HuH-7.5 (cell line): Measurements from ENCODE around the gene FANCC.

Source experiments
- DNase-seq: peaks from one replicate; pipeline ENCODE4 v3.0.0; 2011; ENCODE audit warnings: low spot score

Gene FANCC

DNA sequence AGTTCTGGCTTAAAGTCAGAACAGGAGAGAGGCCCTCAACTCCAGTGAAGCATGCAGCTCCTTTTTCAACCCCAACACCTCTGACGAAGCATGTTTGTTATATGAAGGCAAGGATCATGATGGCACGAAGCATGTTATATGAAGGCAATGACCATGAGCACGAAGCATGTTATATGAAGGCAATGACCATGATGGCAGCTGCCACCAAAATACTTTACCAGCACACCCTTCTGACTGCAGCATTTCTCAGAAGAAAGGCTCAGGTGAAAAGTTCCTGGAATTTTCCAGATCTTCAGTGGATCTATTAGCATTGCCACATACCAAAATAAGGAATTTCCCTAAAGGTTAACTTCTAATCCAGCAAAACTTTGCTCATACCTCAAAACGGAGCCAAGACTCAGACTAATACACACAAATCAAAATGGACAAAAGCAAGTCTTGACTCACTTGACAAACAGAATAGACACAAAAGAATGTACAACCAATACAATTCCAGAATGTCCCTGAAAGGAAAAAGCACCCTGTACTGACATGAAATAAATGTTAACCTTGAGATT, 217.4 kb downstream of the FANCC start:
- DNase-seq, result no peak

- no peak for DNase-seq
Observed at GRCh38 chr9:95099321-95100070, 218.0 kb downstream of the FANCC start.

DNA sequence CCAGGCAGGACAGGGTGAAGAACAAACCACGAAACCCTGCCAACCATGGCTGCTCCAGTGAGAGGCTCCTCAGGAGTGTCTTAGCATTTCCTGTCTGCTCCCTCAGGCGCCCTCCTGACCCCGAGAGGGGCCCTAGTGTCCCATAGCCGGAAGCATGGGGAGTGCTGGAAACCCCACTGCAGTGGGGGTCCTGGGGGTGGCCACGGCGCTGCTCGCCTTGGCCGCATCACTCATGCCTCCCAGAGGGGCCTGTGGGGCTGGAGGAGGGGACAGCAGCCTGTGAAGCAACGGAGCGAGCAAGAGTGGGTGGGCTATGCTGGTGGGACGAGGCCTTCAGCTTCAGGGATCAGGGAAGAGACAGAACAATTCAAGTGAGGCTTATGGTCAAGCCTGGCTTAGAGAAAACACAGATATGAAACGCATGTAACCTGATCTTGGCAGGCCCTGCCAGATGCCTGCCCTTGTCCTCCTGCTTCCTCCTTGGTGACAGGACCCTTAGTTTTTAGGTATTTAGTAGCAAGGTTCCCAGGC, 219.1 kb downstream of the FANCC start:
- DNase-seq, result no peak

- no peak for DNase-seq
Observed at GRCh38 chr9:95097279-95097678, 220.2 kb downstream of the FANCC start.

GRCh38 chr9:95096807-95097206, 220.7 kb downstream of the FANCC start:
- no peak for DNase-seq

- no peak for DNase-seq
Observed at GRCh38 chr9:95096381-95096780, 221.1 kb downstream of the FANCC start.

DNA sequence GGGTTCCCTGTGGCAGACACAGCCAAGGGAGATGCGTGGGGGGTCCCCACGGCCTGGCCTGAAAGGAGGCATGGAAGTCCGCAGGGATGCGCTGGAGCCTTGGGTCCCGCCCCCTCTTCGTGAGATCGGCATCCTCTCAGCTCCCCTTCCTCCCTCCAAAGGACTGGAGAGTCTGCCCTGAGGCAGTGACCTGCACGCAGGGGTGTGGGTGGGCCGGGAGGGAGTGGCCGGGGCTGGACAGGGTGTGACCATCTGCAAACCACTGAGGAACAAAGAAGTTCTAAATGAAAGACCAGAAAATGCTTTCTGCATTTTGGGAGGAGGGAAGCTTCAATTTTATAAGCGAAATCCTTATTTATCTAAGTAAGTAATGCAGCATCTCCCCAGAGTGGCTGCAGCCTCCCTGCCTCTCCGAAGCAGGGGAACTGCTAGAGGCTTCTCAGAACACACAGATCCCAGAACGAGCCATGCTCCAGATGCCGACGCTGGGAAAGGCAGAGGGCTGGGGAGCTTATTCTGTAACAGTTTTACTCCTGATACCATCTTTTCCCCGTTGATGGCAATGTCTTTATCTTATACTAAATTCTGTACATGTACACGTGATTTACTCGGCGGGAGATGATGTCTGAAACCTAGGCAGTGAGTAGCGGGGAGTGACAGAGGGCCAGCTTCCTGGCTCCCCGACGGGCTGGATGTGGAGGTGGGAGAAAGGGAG, 221.7 kb downstream of the FANCC start:
- no peak for DNase-seq

DNA sequence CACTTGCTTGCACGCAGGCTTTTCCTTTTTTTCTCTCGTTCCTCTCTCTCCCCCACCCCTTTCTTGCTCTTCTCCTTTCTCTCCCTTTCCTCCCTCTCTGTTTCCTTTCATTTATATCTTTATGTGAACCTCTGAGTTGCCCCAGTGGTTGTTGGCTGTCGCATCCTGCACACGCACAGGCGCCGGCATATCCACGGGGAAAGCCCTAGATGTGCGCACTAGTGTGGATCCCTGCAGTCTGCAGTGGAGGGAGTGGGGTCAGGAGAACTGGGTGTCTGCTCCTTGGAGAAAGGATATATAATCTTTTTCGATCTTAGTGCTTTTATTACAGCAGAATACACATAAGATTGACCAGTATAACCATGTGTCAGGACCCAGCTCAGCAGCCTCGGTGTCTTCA, 223.5 kb downstream of the FANCC start:
- no peak for DNase-seq

- DNase-seq, result no peak
Observed at GRCh38 chr9:95093586-95093985, 223.9 kb downstream of the FANCC start.

DNA sequence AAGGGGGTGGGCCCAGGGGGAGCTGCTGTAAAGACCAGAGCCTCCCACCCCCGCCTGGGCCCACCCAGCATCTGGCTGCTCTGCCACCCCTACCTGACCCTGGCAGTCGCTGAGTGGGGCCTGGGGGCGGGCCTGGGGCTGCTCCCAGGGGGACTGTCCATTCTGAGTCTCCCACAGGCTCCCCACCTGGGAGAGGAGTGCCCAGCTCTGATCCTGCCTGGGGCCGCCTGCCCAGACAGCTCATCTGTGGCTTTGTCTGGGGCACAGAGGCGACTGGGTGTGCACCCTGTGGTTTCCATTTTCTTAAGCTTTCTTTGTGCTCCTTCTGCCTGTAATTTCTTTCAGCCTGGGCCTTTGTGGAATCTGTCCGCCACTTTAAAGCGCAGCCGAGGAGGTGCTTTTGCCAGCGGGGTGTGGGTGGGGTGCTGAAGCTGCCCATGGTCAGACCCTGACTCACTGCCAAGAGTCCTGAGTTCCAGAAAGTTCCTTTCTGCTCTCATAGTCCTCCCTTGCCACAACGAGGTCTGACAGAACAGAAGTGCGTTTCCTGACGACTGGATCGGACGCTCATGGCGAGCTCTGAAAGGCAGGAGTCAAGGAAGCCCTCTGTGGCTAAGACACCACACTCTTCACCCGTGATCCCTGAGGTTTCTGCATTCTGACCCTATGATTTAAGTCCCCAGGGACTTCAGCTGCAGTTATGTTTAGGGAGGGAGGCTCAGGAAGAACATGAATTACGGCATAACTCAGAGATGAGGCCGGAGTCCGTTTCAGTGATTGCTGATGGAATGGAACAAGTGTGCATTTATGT, 225.0 kb downstream of the FANCC start:
- DNase-seq, result no peak

- no peak for DNase-seq
Observed at GRCh38 chr9:95091601-95092261, 225.8 kb downstream of the FANCC start.

GRCh38 chr9:95090871-95091577, 226.5 kb downstream of the FANCC start:
- no peak for DNase-seq

DNA sequence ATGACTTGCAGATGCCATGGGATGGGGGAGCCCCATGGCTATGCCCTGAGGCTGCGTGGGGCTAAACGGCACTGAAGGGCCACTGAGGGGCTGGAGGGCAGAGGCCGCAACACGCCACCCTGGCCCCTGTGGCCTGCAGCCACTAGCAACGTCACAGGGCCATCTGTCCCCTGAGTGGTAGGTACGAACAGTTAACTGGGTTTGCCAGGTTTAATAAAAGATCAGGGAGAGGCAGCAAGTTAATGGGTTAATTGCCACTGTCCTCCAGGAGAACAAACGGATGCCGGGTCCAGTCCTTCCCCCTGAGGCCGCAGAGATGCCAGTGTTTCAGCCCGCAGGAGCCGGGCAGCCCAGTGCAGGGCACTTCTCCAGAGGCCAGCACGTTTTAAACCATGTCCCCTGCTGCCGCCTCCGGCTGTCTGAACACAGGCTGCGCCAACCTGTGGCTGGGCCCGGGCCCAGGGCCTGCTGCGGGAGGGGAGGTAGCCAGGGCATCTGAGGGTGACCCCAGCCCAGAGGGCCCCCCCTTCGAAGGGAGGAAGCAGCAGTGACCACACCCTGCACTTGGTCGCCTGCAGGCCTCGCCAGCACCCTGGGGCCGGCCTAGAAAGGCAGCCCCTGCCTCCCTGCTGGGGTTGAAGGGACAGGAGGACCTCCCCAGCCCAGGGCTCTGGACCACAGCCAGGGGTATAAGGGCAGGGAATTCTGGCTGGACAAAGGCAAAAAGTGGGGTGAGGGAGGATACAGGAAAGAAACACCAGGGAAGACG, 227.3 kb downstream of the FANCC start:
- DNase-seq, result no peak

- DNase-seq, result no peak
Observed at GRCh38 chr9:95089257-95090022, 228.1 kb downstream of the FANCC start.

DNA sequence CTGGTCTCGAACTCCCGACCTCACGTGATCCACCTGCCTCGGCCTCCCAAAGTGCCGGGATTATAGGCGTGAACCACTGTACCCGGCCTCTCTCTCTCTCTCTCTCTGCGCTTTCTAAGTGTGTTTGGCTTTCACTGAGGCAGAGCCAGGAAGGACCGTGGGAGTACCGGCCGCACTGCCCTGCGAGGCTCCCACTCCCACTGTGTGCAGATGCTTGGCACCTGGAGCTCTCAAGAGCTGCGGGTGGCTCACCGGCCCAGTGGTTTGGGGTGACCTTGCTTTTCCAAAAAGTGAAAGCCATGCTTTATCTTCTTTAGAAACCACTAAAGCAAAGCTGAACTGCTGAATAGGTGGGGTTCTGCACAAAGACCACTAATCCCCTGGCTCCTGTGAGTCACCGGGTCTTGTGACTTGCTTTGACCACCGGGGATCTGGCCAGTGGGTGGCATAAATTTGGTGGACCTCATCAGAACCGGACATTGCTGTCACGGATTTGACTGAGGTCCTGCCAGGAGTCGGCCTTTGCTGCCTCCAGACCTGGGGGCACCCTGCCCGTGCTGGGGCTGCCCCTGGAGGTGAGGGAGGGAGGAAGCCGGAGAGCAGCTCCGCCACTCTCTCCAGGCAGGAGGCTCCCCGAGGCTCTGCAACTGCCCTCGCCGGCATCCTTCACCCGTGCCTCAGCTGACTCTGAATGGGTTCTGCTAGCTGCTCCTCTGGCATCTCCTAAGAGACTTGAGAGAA, 228.9 kb downstream of the FANCC start:
- no peak for DNase-seq

GRCh38 chr9:95087659-95088242, 229.8 kb downstream of the FANCC start:
- no peak for DNase-seq

GRCh38 chr9:95086564-95086955, 230.9 kb downstream of the FANCC start:
- DNase-seq, result no peak

- no peak for DNase-seq
Observed at GRCh38 chr9:95085861-95086563, 231.5 kb downstream of the FANCC start.
